ENCODE measurements around the gene MEF2C. TPM values are rescaled to one million over a fixed set of nuclear protein-coding genes. Genes with fewer than 3 reads are reported as not detected.

MEF2C gene
- total RNA-seq, 1 experiment from 2014 or later: 9.9 TPM

- ATAC-seq (no peak), DNase-seq (ENCODE audit: low read depth, low spot score) (no peak)
- Histone ChIP-seq H3K4me1 (ENCODE audit: control insufficient read depth, insufficient read depth, low read length) (peaks cover 16% of the 10 kb centered on the region; the same call in 1 of the 2 replicates), H3K27me3 (ENCODE audit: control insufficient read depth, insufficient read depth, low read length) (no peaks in the 10 kb centered on the region), H3K9me3 (ENCODE audit: control insufficient read depth, insufficient read depth, low read depth, low read length) (no peaks in the 10 kb centered on the region), H3K36me3 (ENCODE audit: control insufficient read depth, insufficient read depth, low read length) (no peaks in the 10 kb centered on the region), H3K27ac (ENCODE audit: low read length) (peak overlapping the region; percentile 86; the same call in 1 of the 2 replicates), H3K4me3 (ENCODE audit: low read depth in 2 of 2, low read length in 2 of 2) (no peak overlapping the region)
- in situ Hi-C loops (cut with HindIII; ENCODE audit: low pct_unique_long_range_greater_than_20kb, low sequenced_read_pairs) (no loop called here), intact Hi-C loops (cut with micrococcal nuclease; ENCODE audit: unreplicated experiment) (no loop called here)
- POLR2A ChIA-PET: no interaction called here
- TF ChIP-seq TCF7L2 (IDR thresholded peaks at IDR 0.05; ENCODE audit: low read depth, low read length): no peak
- no peak for TF ChIP-seq REST (IDR thresholded peaks at IDR 0.05; ENCODE audit: insufficient read depth in 1 of 2, low read depth in 2 of 2, low read length in 1 of 2)
- no peak for TF ChIP-seq POLR2AphosphoS5 (IDR thresholded peaks at IDR 0.05; ENCODE audit: low read depth, low read length)
- no peak for TF ChIP-seq CTCF (IDR thresholded peaks at IDR 0.05)
- TF ChIP-seq SIN3A (IDR thresholded peaks at IDR 0.05; ENCODE audit: borderline replicate concordance, insufficient read depth, low read depth, low read length): no peak
- BruUV-seq (replicated peaks): no TSS peak
- CTCF ChIA-PET: interaction anchor here (0.6 to 0.7 kb wide), 2 partner anchors 20 to 893 kb away, joined by 3 to 10 read pairs; no protein-coding TSS in a partner anchor
Measured at GRCh38 chr5:88837222-88837621, 45.8 kb downstream of the MEF2C start.

GRCh38 chr5:88836195-88836838 is 46.7 kb downstream of the MEF2C start:
- H3K4me3 ChIP-seq (ENCODE audit: low read depth in 2 of 2, low read length in 2 of 2): peak overlapping the region; percentile 20 to 43

More at GRCh38 chr5:88836195-88836838, 46.7 kb downstream of the MEF2C start:
- CTCF ChIA-PET: interaction anchor here (0.6 kb wide), 1 partner anchor 894 kb away, joined by 3 read pairs; no protein-coding TSS in a partner anchor
- DNase-seq (ENCODE audit: low read depth, low spot score) (no peak), ATAC-seq (peak; percentile 92)
- intact Hi-C loops (cut with micrococcal nuclease; ENCODE audit: unreplicated experiment): no loop called here
- Histone ChIP-seq H3K4me1 (ENCODE audit: control insufficient read depth, insufficient read depth, low read length) (peaks cover 19% of the 10 kb centered on the region; the same call in 1 of the 2 replicates), H3K27me3 (ENCODE audit: control insufficient read depth, insufficient read depth, low read length) (no peaks in the 10 kb centered on the region), H3K36me3 (ENCODE audit: control insufficient read depth, insufficient read depth, low read length) (no peaks in the 10 kb centered on the region), H3K27ac (ENCODE audit: low read length) (peak overlapping the region; percentile 86), H3K9me3 (ENCODE audit: control insufficient read depth, insufficient read depth, low read depth, low read length) (no peaks in the 10 kb centered on the region)
- POLR2A ChIA-PET: interaction anchor here (0.6 kb wide), 1 partner anchor 1166 kb away, joined by 7 read pairs; no protein-coding TSS in a partner anchor
- TF ChIP-seq CTCF (IDR thresholded peaks at IDR 0.05): no peak
- TF ChIP-seq TCF7L2 (IDR thresholded peaks at IDR 0.05; ENCODE audit: low read depth, low read length): no peak
- TF ChIP-seq POLR2AphosphoS5 (IDR thresholded peaks at IDR 0.05; ENCODE audit: low read depth, low read length): no peak
- TF ChIP-seq REST (IDR thresholded peaks at IDR 0.05; ENCODE audit: insufficient read depth in 1 of 2, low read depth in 2 of 2, low read length in 1 of 2): no peak
- no peak for TF ChIP-seq SIN3A (IDR thresholded peaks at IDR 0.05; ENCODE audit: borderline replicate concordance, insufficient read depth, low read depth, low read length)
- BruUV-seq (replicated peaks): no TSS peak
- in situ Hi-C loops (cut with HindIII; ENCODE audit: low pct_unique_long_range_greater_than_20kb, low sequenced_read_pairs): no loop called here
